HG03108 (cell line): ENCODE results near the gene STARD9.
A peak's percentile ranks its signal among the peaks of the same experiment; 100 is the strongest.

ENCODE experiments used
- ATAC-seq: cut with Tn5 transposase; IDR thresholded peaks from one replicate; pipeline ENCODE4 v1.9.1; 2021; ENCODE audit warnings: moderate library complexity; ENCODE audit not compliant: unreplicated experiment

STARD9 gene

DNA sequence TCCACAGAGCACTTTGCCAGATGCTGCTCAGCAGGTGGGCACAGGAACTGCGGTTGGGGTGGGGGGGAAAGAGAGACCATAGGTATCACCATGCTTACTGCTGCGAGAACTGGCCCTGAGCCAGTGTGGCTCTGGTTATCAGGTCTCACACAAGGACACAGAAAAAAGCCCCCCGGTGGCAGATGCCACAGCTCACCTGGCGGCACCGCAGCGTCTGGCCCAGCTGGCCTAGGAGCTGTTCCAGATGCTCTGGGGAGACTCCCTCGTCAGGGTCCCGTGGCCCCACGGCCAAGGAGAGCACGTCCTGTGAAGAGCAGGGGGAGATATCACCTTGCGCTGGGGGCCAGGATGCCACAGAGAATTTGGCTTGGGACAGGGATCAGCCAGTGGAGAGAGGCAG is 150.7 kb downstream of the STARD9 start:
- ATAC-seq = no peak

DNA sequence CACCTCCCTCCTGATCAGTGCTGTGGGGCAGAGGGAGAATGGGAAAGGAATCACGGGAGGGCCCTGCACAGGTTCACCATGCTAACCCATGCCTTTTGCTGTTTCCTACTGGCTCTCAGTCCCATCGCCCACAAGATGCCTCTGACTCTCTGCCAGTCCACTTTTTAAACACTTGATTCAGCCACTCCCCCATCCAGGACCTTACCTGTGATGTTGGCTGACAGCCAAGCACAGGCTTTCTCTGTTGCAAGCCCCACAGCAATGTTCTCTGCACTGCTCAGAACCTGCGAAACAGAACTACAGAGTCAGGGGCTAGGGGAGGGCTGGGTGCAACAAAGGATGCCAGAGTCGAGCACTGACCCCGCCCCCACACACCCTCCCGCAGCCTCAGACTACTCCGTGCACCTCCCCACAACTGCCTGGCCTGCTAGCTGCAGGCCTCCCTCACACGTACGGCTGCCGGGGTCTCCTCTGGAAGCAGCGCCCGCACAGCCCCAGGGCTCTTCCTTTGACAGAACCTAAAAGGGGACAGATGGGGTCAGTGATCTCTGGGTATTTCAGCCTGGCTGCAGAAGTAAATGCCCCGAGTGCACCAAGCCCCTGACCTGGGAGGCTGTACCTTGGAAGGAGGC is 152.5 kb downstream of the STARD9 start:
- no peak for ATAC-seq

DNA sequence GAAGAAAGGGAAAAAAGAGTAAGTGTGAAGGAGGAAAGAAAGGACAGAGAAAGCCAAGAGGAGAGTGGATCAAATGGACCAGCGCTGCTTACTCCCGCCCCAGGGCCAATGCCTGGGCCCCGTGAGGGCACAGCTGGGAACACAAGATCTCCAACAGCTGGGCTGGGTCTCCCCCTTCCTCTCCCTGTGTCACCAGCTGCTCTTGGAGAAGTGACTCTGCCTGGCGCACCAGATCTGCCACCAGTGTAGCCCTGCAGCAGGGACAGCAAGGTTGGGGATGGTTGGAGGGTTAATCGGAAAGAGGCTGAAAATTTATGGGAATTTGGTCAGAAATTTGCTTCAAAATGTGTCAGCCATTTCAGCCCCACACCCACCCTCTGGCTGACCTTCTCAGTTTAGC is 153.2 kb downstream of the STARD9 start:
- ATAC-seq = no peak

DNA sequence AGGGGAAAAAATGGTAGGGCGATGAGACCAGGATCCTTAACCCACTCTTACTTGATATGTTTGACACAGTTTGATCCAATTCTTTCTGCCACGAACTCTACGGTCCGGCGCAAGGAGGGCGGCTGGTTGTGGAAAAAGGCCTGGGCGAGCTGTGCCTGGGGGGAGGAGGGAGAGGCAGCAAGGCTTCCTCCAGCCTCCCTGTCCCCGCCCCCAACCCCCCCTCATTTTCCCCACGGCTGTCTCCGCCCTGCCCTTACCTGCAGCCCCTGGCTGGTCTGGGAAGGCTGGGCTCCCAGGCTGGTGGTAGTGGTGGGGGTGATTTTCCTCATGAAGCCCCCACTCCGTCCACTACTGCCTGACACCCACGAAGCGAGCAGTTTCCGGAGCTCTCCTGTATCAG is 153.6 kb downstream of the STARD9 start:
- no peak for ATAC-seq

DNA sequence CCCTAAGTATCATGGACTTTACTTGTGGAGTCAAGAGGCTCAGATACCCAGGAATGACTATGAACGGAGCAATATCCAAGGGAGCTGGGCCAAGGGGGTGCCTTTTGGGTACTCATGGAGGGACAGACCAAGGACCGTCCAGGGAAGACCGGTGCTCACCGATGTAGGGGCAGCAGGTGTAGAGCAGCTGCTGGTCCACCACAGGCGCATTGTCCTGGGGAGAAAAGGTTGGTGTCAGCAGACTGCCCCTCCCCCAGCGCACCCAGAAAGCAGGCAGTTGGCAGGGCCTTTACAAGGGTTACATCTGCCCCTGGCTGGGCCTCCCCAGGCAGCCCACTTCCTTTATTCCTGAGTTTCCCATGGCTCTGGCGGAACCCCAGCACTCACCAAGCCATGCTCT is 154.0 kb downstream of the STARD9 start:
- no peak for ATAC-seq

DNA sequence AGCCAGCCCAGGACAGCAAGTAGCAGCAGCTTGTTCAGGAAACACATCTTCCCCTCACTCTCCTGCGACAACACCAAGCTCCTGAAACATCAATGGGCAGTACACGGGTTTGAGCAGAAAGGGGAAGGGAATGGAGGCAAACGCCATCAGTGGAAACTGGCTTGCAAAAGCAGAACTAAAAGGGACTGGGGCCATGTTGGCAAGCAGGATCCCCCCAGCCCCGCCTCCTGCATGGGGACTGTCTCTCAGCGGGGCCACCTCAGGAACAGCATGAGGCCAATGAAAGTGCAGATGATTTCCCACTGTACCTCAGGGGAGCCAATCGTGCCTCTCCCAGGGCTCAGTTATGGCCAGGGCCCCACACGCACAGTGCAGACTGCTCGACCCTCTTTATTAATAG is 154.7 kb downstream of the STARD9 start:
- ATAC-seq = no peak

DNA sequence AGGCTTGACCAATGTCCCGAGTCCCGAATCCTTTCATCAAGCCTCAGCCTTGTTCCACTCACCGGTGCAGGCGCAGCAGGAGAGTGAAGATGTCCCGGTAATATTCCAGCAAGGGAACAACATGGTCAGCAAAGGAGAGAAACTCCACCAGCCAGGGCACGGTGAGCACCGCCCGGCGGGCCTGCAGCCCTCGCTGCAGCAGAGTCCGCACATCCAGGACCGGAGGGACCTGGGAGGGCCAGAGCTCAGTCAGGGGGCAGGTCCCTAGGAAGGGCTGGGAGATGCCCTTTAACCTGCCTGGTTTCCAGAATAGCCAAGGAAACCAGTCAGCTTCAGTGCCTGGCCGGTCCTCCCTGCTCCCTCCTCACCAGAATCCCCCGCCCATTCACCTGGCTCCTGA is 155.1 kb downstream of the STARD9 start:
- ATAC-seq = no peak

DNA sequence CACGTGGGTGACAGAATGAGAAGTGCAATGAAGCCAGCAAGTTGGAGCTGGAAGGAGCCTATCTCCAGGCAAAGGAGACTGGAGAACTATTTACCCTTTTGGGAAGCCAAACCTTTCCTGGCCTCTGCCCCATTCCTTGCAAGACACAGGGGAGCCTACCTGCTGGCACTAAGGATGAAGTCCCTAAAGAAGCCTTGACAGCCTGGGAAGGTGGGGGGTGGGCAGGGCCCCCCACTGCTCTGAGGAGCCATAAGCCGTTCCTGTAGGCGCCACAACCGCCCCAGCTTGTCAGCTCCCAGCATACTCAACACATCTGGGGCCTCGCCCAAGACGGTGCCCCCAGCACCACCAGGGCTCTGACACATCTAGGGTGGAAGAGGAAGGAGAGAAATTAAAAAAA is 156.1 kb downstream of the STARD9 start:
- ATAC-seq = no peak

DNA sequence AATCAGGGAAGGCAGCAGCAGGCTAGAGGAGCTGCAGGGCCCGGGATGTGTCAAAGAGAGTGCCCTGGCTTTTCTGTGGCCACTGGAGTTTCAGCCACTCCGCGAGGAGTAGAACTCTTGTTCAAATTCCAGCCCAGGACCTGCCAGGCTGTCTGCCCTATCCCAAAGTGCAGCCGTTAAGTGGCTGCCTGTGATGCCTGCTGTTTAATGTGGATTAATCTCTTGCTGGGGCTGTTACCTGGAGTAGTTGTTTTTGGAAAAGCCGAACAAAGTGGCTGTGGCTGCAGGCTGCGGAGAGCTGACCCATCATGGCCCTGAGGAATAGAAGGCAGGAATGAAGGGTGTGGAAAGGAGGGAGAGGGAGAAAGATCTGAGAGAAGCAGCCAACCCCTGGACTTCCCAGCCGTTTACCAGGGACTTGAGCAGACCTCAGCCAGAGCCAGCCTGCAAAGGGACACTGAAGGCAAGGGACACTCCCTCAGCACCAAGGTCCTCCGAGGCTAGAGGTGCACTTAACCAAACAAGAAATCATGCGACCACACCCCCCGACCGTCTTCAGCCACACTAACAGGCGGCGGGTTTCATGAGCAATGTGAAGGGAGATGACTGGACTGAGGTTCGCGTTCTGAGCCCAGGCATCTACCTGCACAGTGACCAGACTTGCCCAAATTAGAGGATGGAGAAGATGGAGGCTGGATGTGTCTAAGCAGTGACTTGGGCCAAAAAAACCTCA is 156.9 kb downstream of the STARD9 start:
- no peak for ATAC-seq

DNA sequence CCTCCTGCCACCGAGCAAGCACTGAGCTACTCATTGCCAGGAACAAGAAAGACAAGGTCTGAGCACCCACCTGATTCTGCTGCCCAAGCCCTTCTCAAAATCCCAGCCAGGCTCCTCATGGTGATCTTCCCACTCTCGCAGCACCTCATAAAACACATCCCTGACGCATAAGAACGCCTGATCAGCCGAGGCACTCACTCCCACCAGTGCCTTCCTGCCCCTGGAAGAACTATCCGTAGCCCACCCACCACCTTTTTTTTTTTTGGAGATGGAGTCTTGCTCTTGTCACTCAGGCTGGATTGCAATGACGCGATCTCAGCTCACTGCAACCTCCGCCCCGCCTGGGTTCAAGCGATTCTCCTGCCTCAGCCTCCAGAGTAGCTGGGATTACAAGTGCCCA is 157.6 kb downstream of the STARD9 start:
- no peak for ATAC-seq

DNA sequence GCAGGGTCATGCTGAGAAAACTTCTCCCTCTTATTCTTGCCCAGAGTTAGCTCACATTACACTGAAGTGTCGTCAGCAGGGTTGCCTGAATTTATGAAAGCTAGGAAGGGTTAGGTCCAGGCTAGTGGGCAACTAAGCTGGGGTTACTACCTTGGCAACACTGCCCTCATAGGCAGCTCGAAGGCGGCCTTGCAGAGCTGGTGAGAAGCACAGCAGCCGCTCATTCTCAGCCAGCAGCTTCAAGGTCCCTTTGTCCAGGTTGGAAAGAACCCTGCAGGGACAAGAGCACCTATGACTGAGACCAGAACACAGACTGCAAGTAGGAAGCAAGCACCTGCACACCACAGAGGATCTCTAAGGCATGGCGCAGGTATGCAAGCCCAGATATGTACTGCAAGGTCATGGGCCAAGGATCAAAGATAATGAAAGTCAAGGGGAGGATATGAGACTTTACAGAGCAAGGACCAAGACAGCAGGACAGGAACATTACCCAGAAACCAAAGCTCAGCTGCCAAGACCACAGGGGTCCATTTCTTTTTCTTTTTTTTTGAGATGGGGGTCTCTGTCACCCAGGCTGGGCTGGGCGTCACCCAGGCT is 158.8 kb downstream of the STARD9 start:
- no peak for ATAC-seq

DNA sequence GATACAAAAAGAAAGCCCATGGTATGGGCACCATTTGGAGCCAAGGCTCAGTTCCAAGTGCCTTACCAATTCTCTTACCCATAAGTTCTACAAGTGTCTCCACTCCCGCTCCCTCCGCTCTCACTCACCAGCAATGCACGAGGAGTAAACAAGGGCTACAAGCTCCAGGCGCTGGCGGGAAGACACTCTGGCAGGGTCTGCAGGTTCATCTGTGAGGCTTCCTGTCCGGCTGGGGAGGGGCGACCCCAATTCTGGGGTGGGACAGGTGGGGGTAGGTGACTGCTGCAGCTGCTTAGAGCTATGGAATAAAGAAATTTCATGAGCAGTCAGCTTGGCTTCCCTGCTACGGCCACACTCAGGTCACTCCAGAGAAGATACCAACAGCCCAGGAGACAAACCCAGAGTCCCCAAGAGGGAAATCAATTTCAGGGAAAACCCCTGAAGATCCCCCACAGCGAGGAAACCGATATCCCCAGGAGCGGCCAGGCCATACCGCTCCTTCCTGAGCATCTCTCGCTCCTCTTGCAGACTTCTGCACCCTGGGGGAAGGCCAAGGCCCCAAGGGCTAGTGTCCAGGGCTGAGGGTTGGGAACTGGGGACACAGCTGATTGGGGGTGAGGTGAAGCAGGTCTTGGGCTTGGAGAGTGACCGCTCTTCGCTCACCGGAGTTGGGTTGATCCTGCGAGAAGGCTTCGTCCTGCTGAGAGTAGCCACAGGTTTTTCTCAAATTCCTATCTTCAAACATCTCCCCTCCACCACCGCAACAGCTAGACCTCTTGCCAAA is 160.2 kb downstream of the STARD9 start:
- ATAC-seq = no peak

DNA sequence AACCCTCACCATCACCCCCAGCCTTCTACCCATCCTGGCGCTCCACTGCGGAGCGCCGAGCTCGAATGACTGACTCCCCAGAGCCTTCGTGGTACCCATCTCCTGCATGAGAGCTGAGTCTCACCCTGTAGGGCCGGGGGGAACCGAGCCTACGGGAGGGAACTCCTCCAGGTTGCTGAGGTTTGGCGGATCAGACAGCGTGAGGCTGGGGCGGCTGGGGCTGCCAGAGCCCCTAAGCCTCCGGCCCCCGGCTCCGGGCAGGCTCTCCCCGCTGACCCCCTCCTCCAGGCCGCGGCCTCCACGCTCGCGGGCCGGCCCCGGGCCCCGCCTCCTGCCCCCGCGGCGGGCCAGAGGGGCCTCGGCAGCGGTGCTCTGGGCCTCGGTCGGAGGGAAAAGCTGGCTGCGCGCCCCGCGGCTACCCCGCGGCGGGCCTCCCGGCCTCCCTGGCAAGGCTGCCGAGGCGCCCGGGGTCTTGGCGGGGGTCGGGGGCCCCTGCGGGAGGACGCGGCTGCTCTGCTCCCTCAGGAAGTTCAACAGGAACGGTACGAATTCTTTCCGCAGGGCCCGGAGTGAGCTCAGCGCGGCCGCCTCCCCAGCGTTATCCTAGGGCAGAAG is 160.9 kb downstream of the STARD9 start:
- ATAC-seq = no peak

DNA sequence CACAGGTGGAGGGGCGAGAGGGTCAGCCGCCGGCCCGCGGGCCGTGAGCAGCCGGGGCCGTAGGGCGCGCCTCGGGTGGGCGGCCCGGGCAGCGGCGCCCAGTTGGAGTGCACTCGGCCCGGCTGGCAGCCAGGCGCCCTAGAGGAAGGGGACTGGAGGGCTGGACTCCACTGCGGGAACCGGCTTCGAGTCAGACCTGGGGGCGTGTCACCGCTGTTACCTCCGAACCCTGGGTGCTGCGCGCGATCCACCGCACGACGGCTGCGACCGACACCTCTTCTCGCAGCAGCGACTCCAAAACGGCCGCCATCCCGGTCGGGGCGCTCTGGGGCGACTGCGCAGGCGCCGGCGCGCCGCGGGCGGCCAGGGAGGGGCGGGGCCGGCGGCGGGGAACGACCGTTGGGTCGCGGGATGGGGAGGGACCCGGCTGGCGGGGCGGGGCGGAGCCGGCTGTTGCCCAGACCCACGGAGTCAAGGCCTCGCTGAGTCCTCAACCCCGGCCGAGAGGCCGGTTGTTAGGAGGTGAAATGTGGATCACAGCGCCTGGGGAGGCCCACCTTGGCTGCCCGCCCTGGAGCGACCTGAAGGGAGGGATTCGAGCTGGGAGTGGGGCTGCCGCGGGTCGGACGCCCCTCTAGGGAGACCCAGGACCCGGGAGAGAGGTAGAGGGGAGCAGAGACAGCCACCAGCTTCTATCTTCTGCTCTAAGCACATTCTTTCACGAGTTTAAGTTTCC is 161.6 kb downstream of the STARD9 start, which contains the start of gene CDAN1:
CDAN1 (minus strand) TSS at position 336 of the 736 bp plus-strand sequence; CDS start at position 310, 26 bp downstream.
- ATAC-seq = peak; percentile 79

DNA sequence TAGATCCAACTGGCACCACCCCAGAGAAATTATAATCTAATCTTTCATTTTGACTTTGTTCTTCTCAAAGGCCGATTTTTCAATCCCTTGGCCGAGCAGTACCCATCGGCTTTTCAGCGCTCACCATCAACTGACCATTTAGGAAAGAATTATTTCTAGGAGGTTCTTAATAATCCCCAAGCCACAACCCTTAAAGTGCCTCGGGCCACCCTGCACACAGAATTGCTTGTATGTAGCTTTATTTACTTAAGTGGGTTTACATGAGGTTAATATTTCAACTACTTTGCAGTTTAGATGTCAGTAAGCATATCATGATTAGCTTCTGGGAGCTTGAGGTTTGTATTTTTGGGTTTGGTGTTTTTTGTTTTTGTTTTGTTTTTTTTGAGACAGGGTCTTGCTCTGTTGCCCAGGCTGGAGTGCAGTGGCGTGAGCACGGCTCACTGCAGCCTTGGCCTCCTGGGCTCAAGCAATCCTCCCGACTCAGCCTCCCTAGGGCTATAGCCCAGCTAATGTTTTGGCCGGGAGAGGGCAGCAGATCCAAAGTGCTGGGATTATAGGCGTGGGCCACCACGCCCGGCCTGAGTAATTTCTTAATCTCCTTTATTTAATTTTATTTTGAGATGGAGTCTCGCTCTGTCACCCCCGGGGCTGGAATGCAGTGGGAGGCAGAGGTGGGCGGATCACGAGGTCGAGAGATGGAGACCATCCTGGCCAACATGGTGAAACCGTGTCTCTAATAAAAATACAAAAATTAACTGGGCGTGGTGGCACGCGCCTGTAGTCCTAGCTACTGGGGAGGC is 162.3 kb downstream of the STARD9 start:
- no peak for ATAC-seq

DNA sequence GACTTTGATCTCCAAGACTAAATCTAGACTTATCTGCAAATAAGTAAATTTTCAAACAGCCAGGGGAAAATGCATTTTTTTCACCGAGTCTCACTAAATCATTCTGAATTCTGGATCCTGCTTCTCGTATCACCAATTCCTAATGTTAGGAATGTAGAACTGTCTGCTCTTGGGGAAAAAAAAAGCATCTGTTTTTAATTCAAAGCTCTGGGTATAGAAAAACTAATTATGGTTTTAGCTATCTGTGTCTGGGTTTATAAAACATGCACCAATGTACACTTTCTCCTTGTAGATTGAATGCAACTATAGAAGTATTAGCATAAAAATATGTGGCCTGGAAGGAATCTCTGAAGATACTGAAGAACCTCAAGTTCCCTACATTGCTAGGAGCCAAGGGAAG is 166.3 kb downstream of the STARD9 start:
- no peak for ATAC-seq

DNA sequence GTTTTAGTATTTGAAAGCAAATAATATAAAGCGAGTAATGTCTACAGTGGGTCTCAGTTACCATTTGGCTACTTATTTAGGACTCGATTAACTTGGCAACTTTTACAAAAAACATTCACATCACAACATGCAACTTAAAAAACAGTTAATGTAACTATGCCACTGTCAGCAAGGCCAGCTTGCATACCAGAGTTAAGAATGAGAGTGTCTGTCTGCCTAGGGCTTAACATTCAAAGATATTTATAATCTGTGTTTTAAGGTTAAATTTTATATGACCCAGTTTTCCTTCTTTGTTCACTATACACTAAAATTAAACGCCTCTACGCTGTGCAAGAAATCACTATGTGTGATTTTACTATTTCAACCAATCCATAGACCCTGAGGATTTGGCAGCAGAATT is 166.7 kb downstream of the STARD9 start:
- no peak for ATAC-seq

DNA sequence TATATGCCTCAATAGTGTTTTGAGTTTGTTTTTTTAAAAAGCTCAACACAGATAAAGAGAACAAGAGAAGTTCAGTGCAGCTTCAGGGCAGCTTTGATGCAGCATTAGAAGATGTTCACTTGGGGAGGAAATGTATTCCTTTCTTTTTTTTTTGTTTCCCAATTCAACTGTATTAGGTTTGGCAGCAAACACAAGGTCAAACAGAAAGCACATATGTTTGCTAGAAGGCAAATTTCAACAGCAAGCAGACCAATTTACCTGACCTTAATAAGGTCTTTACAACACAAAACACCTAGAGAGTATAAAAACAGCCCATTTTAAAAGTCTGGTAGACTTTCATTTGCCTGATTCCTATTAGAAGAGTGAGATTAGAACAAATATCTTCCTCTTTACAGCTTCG is 168.8 kb downstream of the STARD9 start:
- no peak for ATAC-seq

DNA sequence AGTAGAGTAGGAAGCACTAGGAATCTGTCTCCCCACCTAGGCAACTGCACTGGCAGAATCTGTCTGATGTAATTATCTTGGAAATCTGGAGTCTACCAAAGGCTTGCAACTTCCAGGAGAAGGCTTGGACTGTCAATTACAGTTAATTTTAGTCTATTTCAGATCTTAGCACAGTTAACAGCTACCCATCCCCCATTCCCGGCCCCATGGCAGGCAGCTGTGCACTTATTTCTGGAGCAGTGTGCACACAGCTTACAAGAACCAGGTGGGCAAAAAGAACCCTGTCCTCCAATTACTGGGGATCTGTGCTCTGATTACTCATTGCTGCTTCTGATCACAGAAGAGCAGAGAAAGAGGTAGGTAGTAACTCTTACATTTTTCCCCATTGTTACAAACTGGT is 173.9 kb downstream of the STARD9 start:
- no peak for ATAC-seq

DNA sequence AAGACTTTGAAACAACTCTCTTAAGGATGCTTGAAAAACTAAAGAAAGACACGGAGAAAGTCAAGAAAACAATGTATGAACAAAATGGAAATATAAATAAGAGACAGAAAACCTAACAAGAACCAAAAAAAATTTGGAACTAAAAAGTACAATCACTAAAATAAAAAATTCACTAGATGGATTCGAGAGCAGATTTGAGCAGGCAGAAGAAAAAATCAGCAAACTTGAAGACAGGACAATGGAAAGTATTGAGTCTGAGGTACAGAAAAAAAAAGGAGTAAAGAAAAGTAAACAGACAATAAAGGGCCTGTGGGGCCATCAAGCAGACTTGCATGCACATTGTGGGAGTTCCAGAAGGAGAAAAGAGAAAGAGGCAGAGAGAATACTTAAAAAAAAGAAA is 174.9 kb downstream of the STARD9 start:
- no peak for ATAC-seq
